ENCODE measurements around the gene GGACT.

The GGACT gene

GRCh38 chr13:100513171-100513570 lies 75.4 kb downstream of the GGACT start:
- DNase-seq (ENCODE audit: low spot score), result no peak

DNA sequence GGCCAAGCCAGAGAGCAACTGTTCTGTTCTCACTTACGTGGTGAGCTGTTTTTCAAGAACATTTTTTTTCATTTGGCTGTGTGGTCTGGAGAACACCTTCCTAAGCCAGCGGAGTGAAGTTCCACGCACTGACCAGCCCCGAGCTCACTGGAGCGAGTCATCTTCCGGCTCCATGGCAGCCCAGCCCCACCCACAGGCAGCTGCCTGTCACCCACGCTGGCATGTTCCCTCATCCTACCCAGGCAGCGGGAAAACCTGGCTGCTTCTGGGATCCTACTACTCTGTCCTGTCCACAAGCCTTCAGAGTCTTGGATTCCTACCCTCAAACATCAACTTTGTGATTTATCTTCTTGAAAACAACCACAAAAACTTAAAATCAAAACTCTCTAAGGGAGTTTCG lies 76.2 kb downstream of the GGACT start:
- DNase-seq (ENCODE audit: low spot score), result no peak

- no peak for DNase-seq (ENCODE audit: low spot score)
Observed at GRCh38 chr13:100511466-100511865, 77.1 kb downstream of the GGACT start.

- DNase-seq (ENCODE audit: low spot score), result no peak
Observed at GRCh38 chr13:100510208-100510957, 78.2 kb downstream of the GGACT start.

GRCh38 chr13:100508996-100509395 lies 79.6 kb downstream of the GGACT start:
- DNase-seq (ENCODE audit: low spot score), result no peak

DNA sequence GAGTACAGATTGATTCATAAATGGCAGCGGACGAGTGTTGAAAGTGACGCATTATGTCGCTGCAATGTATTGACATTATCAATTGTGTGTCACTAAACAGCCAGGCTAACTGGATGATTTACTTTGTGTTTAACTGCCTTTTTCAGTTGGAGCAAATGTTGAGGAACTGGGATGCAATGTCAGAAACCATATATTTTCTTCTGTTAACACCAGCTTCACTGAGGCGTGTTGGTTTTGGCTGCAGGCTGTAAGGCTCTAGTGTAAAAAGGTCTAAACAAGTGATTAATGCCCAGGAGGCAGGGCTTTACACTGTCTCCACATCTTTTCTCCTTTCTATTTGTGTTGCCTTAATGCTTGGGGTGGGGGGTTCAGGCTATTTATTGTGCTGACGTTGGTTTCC lies 80.1 kb downstream of the GGACT start:
- DNase-seq (ENCODE audit: low spot score), result no peak

DNA sequence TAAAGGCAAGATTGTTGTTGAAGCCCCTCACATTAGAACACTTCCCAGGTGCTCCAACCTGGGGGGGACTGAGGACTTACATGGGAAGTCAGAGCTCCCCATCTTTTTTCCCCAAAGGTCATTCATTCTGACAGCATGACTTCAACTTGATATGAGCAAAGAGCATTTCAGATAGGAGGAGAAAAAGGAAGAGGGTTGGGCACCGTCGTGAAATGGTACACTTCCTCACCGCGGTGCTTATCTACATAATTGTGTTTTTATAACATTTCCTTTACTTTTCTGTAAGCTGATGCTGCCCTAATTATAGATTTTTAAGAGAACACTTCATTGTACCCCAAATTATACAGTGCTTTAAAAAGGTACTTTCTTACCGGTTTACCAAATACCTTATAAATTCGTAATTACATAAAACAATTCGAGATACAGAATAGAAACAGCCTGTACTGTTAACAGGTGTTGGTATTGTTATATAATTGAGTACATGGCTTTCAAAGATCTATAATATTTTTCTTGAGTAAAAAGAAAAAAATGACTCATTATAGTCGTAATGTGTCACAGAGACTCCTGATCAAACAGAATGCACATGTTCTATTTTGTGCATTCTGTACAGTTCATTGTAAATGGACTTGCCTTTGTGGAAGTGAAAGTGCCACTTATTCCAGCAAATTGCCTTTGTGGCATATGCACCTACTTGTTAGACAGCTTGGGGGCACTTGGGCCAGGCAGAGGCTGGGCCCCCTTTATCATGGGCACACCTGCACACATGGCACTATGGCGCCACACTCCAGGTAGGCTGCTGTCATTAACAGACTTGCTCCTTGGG lies 81.8 kb downstream of the GGACT start:
- no peak for DNase-seq (ENCODE audit: low spot score)

DNA sequence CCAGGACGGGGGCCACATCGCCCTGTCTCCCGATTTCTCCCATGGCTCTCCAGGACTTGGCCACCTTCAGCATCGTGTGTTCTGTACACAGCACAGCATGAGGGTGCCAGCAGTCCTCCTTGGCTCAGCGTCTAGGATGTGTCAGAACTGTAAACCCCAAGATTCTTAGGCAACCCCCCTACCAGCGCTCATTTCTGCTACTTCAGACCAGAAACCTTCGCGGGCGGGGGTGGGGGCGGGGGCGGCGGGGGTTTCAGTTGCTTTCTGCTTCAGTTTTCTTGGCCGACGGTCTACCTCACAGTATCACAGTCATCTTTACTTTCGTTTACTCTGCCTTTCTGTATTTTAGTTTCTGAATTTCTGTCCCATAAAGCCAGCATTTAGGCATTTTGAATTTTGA lies 82.4 kb downstream of the GGACT start:
- no peak for DNase-seq (ENCODE audit: low spot score)

- DNase-seq (ENCODE audit: low spot score), result no peak
Observed at GRCh38 chr13:100503622-100504021, 85.0 kb downstream of the GGACT start.

- DNase-seq (ENCODE audit: low spot score), result no peak
Observed at GRCh38 chr13:100502446-100502845, 86.1 kb downstream of the GGACT start.

GRCh38 chr13:100497389-100497788 lies 91.2 kb downstream of the GGACT start:
- no peak for DNase-seq (ENCODE audit: low spot score)

GRCh38 chr13:100495455-100495854 lies 93.1 kb downstream of the GGACT start:
- DNase-seq (ENCODE audit: low spot score), result no peak

DNA sequence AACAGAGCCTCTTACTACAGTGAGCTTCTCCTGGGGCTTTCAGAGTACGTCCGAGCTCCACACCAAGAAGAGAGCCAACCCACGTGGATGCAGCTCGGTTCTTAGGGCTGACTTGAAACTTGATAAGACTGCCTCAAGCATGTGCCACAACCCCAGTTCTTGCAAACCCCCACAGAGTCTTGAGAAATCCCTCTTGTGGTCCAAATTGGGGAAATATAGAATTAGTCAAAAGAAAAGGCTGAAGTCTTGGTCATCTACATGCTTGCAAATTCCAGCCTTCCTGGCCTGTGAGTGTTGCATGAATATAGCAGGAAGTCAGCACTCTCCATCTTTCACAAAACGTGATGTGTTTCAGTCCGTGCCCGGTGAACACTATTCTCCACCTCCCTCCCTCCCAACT lies 95.2 kb downstream of the GGACT start:
- no peak for DNase-seq (ENCODE audit: low spot score)

GRCh38 chr13:100491164-100491842 lies 97.3 kb downstream of the GGACT start:
- no peak for DNase-seq (ENCODE audit: low spot score)

GRCh38 chr13:100490692-100491091 lies 97.9 kb downstream of the GGACT start:
- DNase-seq (ENCODE audit: low spot score), result no peak

- no peak for DNase-seq (ENCODE audit: low spot score)
Observed at GRCh38 chr13:100485265-100485664, 103.3 kb downstream of the GGACT start.

DNA sequence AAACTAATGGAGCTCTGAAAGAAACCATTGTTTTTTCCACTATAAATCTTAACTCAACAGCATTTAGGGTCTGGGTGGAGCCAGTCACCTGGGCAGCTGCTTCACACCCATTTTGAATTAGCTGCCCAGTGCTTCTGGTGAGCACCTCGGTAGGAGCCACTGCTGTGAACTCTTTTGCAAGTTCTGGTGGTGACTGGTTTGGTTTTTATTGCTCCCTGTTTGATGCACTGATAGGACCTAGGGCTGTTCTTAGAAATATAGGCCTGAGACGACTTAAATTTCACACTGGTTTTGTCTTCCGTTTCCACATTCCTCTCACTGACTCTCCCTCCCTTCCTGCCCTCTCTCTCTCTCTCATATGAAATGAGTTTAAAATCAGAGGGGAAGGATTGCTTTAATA lies 103.9 kb downstream of the GGACT start:
- DNase-seq (ENCODE audit: low spot score), result no peak

DNA sequence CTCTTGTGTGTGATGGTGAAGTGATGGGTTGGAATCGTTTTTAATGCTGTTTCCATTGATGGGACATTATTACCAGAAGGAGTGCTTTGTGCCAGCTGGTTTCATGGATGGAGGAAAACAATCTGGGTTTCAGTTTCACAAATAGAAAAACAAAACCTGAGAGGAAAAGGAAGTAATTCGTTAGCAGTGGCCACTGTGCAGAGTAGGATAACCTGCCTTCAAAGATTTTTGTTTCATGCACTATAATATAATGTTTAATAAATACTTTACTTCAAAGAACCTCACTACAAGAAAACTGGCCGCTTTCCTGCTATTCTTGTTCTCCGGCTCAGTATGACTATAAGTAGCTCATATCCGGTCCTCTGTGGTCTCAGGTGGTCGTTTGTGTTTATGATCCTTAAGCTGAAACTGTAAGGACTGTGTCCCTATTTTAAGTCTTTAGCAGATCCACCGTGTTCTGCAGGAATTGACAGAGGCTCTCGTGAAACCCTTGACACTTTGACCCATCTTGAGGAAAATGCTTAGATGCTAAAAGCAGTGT lies 104.7 kb downstream of the GGACT start:
- no peak for DNase-seq (ENCODE audit: low spot score)

- DNase-seq (ENCODE audit: low spot score), result no peak
Observed at GRCh38 chr13:100483139-100483538, 105.5 kb downstream of the GGACT start.

DNA sequence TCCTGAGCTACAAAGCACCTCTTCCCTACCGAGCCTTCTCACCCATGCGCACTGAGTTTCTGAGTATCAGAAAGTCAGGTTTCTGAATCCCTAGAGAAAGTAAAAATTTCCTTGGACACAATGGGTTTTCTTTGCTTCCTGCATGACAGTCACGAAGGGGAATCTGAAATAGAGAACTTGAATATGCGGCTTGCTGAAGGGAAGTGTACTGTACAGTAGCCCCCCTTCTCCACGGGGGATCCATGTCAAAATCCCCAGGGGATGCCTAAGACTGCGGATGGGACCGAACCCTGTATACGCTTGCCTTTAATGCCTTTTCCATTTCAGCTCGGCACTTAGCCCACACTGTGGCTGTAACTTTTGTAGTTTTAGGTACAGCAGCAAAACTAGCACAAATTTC lies 107.9 kb downstream of the GGACT start:
- DNase-seq (ENCODE audit: low spot score), result no peak
